ENCODE measurements around the gene LLGL1. TPM values are rescaled to one million over a fixed set of nuclear protein-coding genes. Genes with fewer than 3 reads are reported as not detected.

Gene LLGL1
- total and polyA plus RNA-seq, 9 donors = 2.5 to 28.0 (median 21.6) TPM

- intact Hi-C loops (cut with DNase I) = no loop called here
- TF ChIP-seq POLR2A (IDR thresholded peaks at IDR 0.05) (no peak), CTCF (IDR thresholded peaks at IDR 0.05) (no peak), EP300 (IDR thresholded peaks at IDR 0.05) (no peak)
- WGBS, 3 donors = 86 to 88% (median 87%) methylated on average over 27 of the region's 27 CpGs
- Histone ChIP-seq H3K36me3 (no peaks in the 10 kb centered on the region), H3K9me3 (no peaks in the 10 kb centered on the region), H3K27ac (no peak overlapping the region), H3K27me3 (no peaks in the 10 kb centered on the region), H3K4me1 (ENCODE audit: insufficient read depth) (peaks cover 8% of the 10 kb centered on the region), H3K4me3 (no peak overlapping the region)
- no peak for DNase-seq
These were observed 28.7 kb downstream of the LLGL1 start for GRCh38 chr17:18253947-18254821.

- intact Hi-C loops (cut with DNase I) = no loop called here
- WGBS, 3 donors = 91 to 95% (median 94%) methylated on average over 7 to 8 of the region's 8 CpGs
These were observed 29.6 kb downstream of the LLGL1 start for GRCh38 chr17:18254888-18255649.

GRCh38 chr17:18256351-18256750 is 30.9 kb downstream of the LLGL1 start:
- 64 to 78% (median 69%) methylated on average over 6 to 11 of the region's 11 CpGs for WGBS, 3 donors
- Histone ChIP-seq H3K4me3 (no peak overlapping the region), H3K4me1 (ENCODE audit: insufficient read depth) (peaks cover 10% of the 10 kb centered on the region), H3K27ac (no peak overlapping the region), H3K36me3 (no peaks in the 10 kb centered on the region), H3K27me3 (no peaks in the 10 kb centered on the region), H3K9me3 (no peaks in the 10 kb centered on the region)
- intact Hi-C loops (cut with DNase I) = no loop called here
- DNase-seq = no peak
- no peak for TF ChIP-seq CTCF (IDR thresholded peaks at IDR 0.05)
- TF ChIP-seq POLR2A (IDR thresholded peaks at IDR 0.05) = no peak
- TF ChIP-seq EP300 (IDR thresholded peaks at IDR 0.05) = no peak

More at GRCh38 chr17:18254888-18255649, 29.6 kb downstream of the LLGL1 start:
- Histone ChIP-seq H3K27me3 (no peaks in the 10 kb centered on the region), H3K36me3 (no peaks in the 10 kb centered on the region), H3K9me3 (no peaks in the 10 kb centered on the region), H3K27ac (no peak overlapping the region), H3K4me3 (no peak overlapping the region), H3K4me1 (ENCODE audit: insufficient read depth) (peaks cover 8% of the 10 kb centered on the region)
- no peak for TF ChIP-seq EP300 (IDR thresholded peaks at IDR 0.05)
- TF ChIP-seq CTCF (IDR thresholded peaks at IDR 0.05) = no peak
- no peak for TF ChIP-seq POLR2A (IDR thresholded peaks at IDR 0.05)
- DNase-seq = no peak

- Histone ChIP-seq H3K27ac (peak overlapping the region in 1 of 2 donors; percentile 90), H3K27me3 (no peaks in the 10 kb centered on the region), H3K4me1 (ENCODE audit: insufficient read depth) (peaks cover 14% of the 10 kb centered on the region), H3K36me3 (no peaks in the 10 kb centered on the region), H3K4me3 (no peak overlapping the region), H3K9me3 (no peaks in the 10 kb centered on the region)
- DNase-seq = no peak
- WGBS, 3 donors = 61 to 65% (median 62%) methylated on average over 7 of the region's 7 CpGs
- intact Hi-C loops (cut with DNase I) = no loop called here
- TF ChIP-seq POLR2A (IDR thresholded peaks at IDR 0.05) (no peak), CTCF (IDR thresholded peaks at IDR 0.05) (no peak), EP300 (IDR thresholded peaks at IDR 0.05) (no peak)
These were observed 31.3 kb downstream of the LLGL1 start for GRCh38 chr17:18256776-18257175.
